ENCODE measurements around the gene KIAA1328. TPM values are rescaled to one million over a fixed set of nuclear protein-coding genes. Genes with fewer than 3 reads are reported as not detected.

The KIAA1328 gene
- total RNA-seq, 4 donors from 2014 or later: 23.4 to 53.3 (median 26.8) TPM

GRCh38 chr18:37055137-37055802 lies 226.3 kb downstream of the KIAA1328 start:
- no peak for TF ChIP-seq POLR2A (IDR thresholded peaks at IDR 0.05)
- TF ChIP-seq CTCF (IDR thresholded peaks at IDR 0.05): no peak
- no peak for TF ChIP-seq EP300 (IDR thresholded peaks at IDR 0.05)
- Histone ChIP-seq H3K4me3 (no peak overlapping the region), H3K9me3 (peaks cover 0 to 6% (median 0%) of the 10 kb centered on the region in 4 donors), H3K4me1 (no peaks in the 10 kb centered on the region), H3K27ac (no peak overlapping the region), H3K36me3 (peaks cover 0 to 9% (median 0%) of the 10 kb centered on the region in 3 donors), H3K27me3 (no peaks in the 10 kb centered on the region)
- WGBS, 2 donors: 62 to 70% methylated on average over 3 of the region's 3 CpGs
- DNase-seq (ENCODE audit: low spot score in 2 of 2): no peak

GRCh38 chr18:37064187-37064586 lies 235.3 kb downstream of the KIAA1328 start:
- TF ChIP-seq CTCF (IDR thresholded peaks at IDR 0.05) (no peak), EP300 (IDR thresholded peaks at IDR 0.05) (no peak), POLR2A (IDR thresholded peaks at IDR 0.05) (no peak)
- H3K36me3 ChIP-seq: peaks cover 0 to 51% (median 0%) of the 10 kb centered on the region in 3 donors
- peaks cover 0 to 17% (median 1%) of the 10 kb centered on the region in 4 donors for H3K9me3 ChIP-seq
- 94 to 96% methylated on average over 3 of the region's 3 CpGs for WGBS, 2 donors
- DNase-seq (ENCODE audit: low spot score in 2 of 2): no peak
- H3K27me3 ChIP-seq: no peaks in the 10 kb centered on the region
- no peak overlapping the region for H3K27ac ChIP-seq
- no peaks in the 10 kb centered on the region for H3K4me1 ChIP-seq
- no peak overlapping the region for H3K4me3 ChIP-seq

GRCh38 chr18:37065254-37065653 lies 236.3 kb downstream of the KIAA1328 start:
- no peaks in the 10 kb centered on the region for H3K4me1 ChIP-seq
- H3K4me3 ChIP-seq: no peak overlapping the region
- no peaks in the 10 kb centered on the region for H3K27me3 ChIP-seq
- H3K9me3 ChIP-seq: peaks cover 0 to 17% (median 1%) of the 10 kb centered on the region in 4 donors
- no peak for TF ChIP-seq POLR2A (IDR thresholded peaks at IDR 0.05)
- TF ChIP-seq EP300 (IDR thresholded peaks at IDR 0.05): no peak
- TF ChIP-seq CTCF (IDR thresholded peaks at IDR 0.05): no peak
- H3K27ac ChIP-seq: no peak overlapping the region
- H3K36me3 ChIP-seq: peaks cover 0 to 62% (median 0%) of the 10 kb centered on the region in 3 donors
- no peak for DNase-seq (ENCODE audit: low spot score in 2 of 2)
- WGBS, 2 donors: 91 to 98% methylated on average over 1 of the region's 1 CpG

- TF ChIP-seq POLR2A (IDR thresholded peaks at IDR 0.05) (no peak), EP300 (IDR thresholded peaks at IDR 0.05) (no peak), CTCF (IDR thresholded peaks at IDR 0.05) (no peak)
Observed at GRCh38 chr18:37084912-37085311, 256.0 kb downstream of the KIAA1328 start.

GRCh38 chr18:37085362-37085761 lies 256.4 kb downstream of the KIAA1328 start:
- 90 to 93% methylated on average over 2 of the region's 2 CpGs for WGBS, 2 donors
- Histone ChIP-seq H3K4me1 (no peaks in the 10 kb centered on the region), H3K36me3 (peaks cover 0 to 7% (median 0%) of the 10 kb centered on the region in 3 donors), H3K4me3 (no peak overlapping the region), H3K27me3 (no peaks in the 10 kb centered on the region), H3K9me3 (peaks cover 0 to 2% (median 0%) of the 10 kb centered on the region in 4 donors), H3K27ac (no peak overlapping the region)
- no peak for DNase-seq (ENCODE audit: low spot score in 2 of 2)
- TF ChIP-seq CTCF (IDR thresholded peaks at IDR 0.05) (no peak), POLR2A (IDR thresholded peaks at IDR 0.05) (no peak), EP300 (IDR thresholded peaks at IDR 0.05) (no peak)

More at GRCh38 chr18:37084912-37085311, 256.0 kb downstream of the KIAA1328 start:
- Histone ChIP-seq H3K36me3 (peaks cover 0 to 7% (median 0%) of the 10 kb centered on the region in 3 donors), H3K27ac (no peak overlapping the region), H3K27me3 (no peaks in the 10 kb centered on the region), H3K9me3 (peaks cover 0 to 3% (median 0%) of the 10 kb centered on the region in 4 donors), H3K4me1 (no peaks in the 10 kb centered on the region), H3K4me3 (no peak overlapping the region)
- 90 to 93% methylated on average over 4 to 6 of the region's 6 CpGs for WGBS, 2 donors
- DNase-seq (ENCODE audit: low spot score in 2 of 2): no peak

All from tibial nerve (tissue), 4 donors.